ENCODE results near the gene ABTB2.

The ABTB2 gene

GRCh38 chr11:34205326-34206035 lies 152.3 kb downstream of the ABTB2 start:
- no peak for DNase-seq (ENCODE audit: low read depth)
- no peak overlapping the region for H3K4me3 ChIP-seq (ENCODE audit: low read length)
- TF ChIP-seq, protein P1, sequence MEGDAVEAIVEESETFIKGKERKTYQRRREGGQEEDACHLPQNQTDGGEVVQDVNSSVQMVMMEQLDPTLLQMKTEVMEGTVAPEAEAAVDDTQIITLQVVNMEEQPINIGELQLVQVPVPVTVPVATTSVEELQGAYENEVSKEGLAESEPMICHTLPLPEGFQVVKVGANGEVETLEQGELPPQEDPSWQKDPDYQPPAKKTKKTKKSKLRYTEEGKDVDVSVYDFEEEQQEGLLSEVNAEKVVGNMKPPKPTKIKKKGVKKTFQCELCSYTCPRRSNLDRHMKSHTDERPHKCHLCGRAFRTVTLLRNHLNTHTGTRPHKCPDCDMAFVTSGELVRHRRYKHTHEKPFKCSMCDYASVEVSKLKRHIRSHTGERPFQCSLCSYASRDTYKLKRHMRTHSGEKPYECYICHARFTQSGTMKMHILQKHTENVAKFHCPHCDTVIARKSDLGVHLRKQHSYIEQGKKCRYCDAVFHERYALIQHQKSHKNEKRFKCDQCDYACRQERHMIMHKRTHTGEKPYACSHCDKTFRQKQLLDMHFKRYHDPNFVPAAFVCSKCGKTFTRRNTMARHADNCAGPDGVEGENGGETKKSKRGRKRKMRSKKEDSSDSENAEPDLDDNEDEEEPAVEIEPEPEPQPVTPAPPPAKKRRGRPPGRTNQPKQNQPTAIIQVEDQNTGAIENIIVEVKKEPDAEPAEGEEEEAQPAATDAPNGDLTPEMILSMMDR (conservative IDR thresholded peaks at IDR 0.05; ENCODE audit: low read depth, low read length), result no peak

DNA sequence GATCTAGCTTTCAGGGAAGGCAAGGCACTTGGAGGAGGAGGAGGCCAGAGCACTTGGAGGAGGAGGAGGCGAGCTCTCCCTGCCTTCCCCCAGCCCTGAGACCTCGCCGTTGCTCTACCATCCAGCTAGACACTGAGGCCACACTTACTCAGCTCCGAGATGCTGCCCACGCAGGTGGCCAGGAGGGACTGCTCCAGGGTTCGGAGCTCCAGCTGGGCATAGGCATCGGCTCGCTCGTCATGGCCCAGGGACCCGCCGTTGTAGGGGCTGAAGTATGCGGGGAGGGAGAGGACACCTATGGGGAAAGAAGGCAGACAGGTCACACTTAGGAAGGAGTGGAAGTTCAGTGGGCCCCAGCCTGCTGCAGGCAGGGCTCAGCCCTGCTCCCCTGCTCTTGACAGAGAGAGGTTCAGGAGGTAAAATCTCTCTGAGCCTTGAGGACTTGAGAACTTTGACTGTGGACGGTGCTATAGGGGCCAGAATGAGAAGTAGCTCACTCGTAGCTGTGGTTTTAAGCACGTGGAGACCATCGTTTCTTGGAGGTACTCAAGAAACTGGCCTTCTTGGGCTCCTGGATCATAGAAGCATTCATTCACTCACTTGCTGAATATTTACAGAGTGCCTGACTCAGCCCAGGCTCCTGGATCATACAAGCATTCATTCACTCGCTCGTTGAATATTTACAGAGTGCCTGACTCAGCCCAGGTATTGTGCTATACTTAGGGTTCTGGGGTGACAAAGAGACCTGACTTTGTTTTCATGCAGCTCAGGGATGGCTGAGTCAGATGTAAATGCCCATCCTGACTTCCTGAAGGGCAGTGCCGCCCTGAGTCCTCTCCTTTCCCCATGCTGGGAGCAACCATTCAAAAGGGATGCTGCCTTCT lies 153.2 kb downstream of the ABTB2 start:
- H3K4me3 ChIP-seq (ENCODE audit: low read length), result no peak overlapping the region
- TF ChIP-seq, protein P1 (conservative IDR thresholded peaks at IDR 0.05; ENCODE audit: low read depth, low read length), result no peak
- no peak for DNase-seq (ENCODE audit: low read depth)

DNA sequence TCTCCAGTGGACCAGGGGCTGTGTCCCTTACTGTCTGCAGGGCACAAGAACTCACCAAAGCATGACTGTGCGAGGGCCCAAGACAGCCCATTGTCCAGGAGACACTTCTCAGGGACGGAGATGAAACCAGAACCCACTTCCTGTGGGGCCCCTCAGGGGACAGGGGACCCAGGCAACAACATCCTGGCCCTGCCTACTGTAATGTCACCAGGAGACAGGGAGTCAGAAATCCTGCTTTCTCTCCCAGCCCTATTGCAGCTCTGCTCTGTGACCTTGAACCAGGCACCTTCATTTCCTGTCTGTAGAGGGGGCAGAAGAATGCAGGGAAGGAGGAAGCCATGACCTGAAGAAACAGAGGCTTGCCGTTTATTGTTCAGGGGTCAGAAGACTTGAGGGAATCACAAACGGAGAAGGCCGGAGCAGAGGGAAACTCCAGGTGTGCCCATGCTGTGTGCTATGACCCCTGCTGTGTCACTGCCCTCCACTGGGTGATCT lies 154.4 kb downstream of the ABTB2 start:
- no peak overlapping the region for H3K4me3 ChIP-seq (ENCODE audit: low read length)
- DNase-seq (ENCODE audit: low read depth), result no peak
- TF ChIP-seq, protein P1 (conservative IDR thresholded peaks at IDR 0.05; ENCODE audit: low read depth, low read length), result no peak

GRCh38 chr11:34201129-34201528 lies 156.7 kb downstream of the ABTB2 start:
- no peak for DNase-seq (ENCODE audit: low read depth)
- no peak overlapping the region for H3K4me3 ChIP-seq (ENCODE audit: low read length)
- TF ChIP-seq, protein P1 (conservative IDR thresholded peaks at IDR 0.05; ENCODE audit: low read depth, low read length), result no peak

DNA sequence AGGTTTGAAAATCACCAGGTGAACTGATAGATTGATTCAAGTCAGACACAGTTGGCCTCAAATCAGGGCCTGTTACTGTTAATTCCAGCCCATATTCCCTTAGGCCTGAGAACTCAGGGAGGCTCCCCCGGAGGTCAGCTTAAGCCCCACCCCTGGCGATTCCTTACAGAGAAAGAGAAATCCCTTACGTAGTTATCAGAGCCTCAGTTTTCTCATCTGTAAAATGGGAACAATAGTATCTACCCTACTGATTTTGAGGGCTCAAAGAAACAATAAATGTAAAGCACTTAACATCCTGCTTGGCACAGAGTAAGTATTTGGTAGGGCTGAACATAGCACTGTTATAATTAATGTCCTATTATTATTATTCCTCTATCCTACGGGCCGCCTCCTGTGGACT lies 158.3 kb downstream of the ABTB2 start:
- TF ChIP-seq, protein P1 (conservative IDR thresholded peaks at IDR 0.05; ENCODE audit: low read depth, low read length), result no peak
- H3K4me3 ChIP-seq (ENCODE audit: low read length), result no peak overlapping the region

GRCh38 chr11:34198523-34198922 lies 159.3 kb downstream of the ABTB2 start:
- TF ChIP-seq, protein P1 (conservative IDR thresholded peaks at IDR 0.05; ENCODE audit: low read depth, low read length), result no peak
- DNase-seq (ENCODE audit: low read depth), result no peak
- H3K4me3 ChIP-seq (ENCODE audit: low read length), result no peak overlapping the region

More for the DNA sequence above, 158.3 kb downstream of the ABTB2 start:
- DNase-seq (ENCODE audit: low read depth), result no peak
